K562 (cell line): ENCODE results near the gene CLASP2. TPM values are rescaled to one million over a fixed set of nuclear protein-coding genes. Genes with fewer than 3 reads are reported as not detected.
A peak's percentile ranks its signal among the peaks of the same experiment; 100 is the strongest.

ENCODE experiments used
- CBX3 ChIP-seq, 2 experiments: IDR thresholded peaks; 1 replicate in 1 of 2; 2 replicates in 1 of 2; pipeline ENCODE4 v1.6.1; 2012; ENCODE audit warnings: inconsistent platforms in 2 of 2, low read length in 2 of 2, borderline replicate concordance in 1 of 2, control low read depth in 1 of 2
- CC2D1A ChIP-seq: fragments of 450-650 bp; IDR thresholded peaks from 2 replicates; pipeline ENCODE4 v1.6.1; 2017; ENCODE audit warnings: mild to moderate bottlenecking
- GABPA ChIP-seq: fragments of 200-800 bp; sonication (Bioruptor generic); conservative IDR thresholded peaks from 2 replicates; pipeline ENCODE4 v1.6.1; 2016; ENCODE audit warnings: low read depth, missing genetic modification characterization, missing compliant biosample characterization
- MEF2D ChIP-seq: conservative IDR thresholded peaks from 2 replicates; pipeline ENCODE4 v1.6.1; 2016; ENCODE audit warnings: low read depth, missing genetic modification characterization, missing compliant biosample characterization
- NR4A1 ChIP-seq, 2 experiments: fragments of 250-450 bp in 1 of 2; fragments of 450-650 bp in 1 of 2; sonication (Bioruptor Pico) in 1 of 2; IDR thresholded peaks; 2 replicates each; pipeline versions ENCODE4 v1.4.0 to v1.6.1; 2016 to 2020; ENCODE audit warnings: mild to moderate bottlenecking in 2 of 2, missing compliant biosample characterization in 1 of 2, missing genetic modification characterization in 1 of 2, moderate library complexity in 1 of 2
- RAD51 ChIP-seq: fragments of 450-650 bp; IDR thresholded peaks from 2 replicates; pipeline ENCODE4 v1.7.1; 2016; ENCODE audit warnings: low read depth, mild to moderate bottlenecking, borderline replicate concordance
- SNRNP70 ChIP-seq: fragments of 200-400 bp; formaldehyde crosslinking; optimal IDR thresholded peaks from 2 replicates; pipeline ENCODE3; 2017; ENCODE audit warnings: low read depth, low read length
- ZNF143 ChIP-seq: sonication (generic); formaldehyde crosslinking; IDR thresholded peaks from 2 replicates; pipeline ENCODE4 v1.9.0; 2022; ENCODE audit warnings: mild to moderate bottlenecking, missing genetic modification reagents
- ZNF165 ChIP-seq: fragments of 250-450 bp; sonication (Bioruptor Pico); IDR thresholded peaks from 2 replicates; pipeline ENCODE4 v1.4.0; 2020; ENCODE audit warnings: borderline replicate concordance
- ZNF354B ChIP-seq: fragments of 250-450 bp; sonication (Bioruptor Pico); IDR thresholded peaks from 2 replicates; pipeline ENCODE4 v1.4.0; 2020
- ZNF444 ChIP-seq: fragments of 250-450 bp; sonication (Bioruptor Pico); IDR thresholded peaks from 2 replicates; pipeline ENCODE4 v1.4.0; 2020; ENCODE audit warnings: mild to moderate bottlenecking, moderate library complexity
- ZNF583 ChIP-seq: fragments of 250-450 bp; sonication (Bioruptor Pico); IDR thresholded peaks from 2 replicates; pipeline ENCODE4 v1.4.0; 2020
- polyA plus RNA-seq, 8 experiments: library from polyadenylated mRNA; depleted of rRNA in 4 of 8; stranded (reverse) in 5 of 8; unstranded in 3 of 8; fragments of >200 nt; fragmentation: Nextera tagmentation in 2 of 8; fragmentation: Illumina TruSeq in 1 of 8; extraction: Ambion mirVana in 2 of 8; extraction: Trizol in 1 of 8; gene quantifications; 2 replicates each; pipeline versions ENCODE4 v1.2.1 to v1.2.3, GENCODE V29; 2011 to 2014; ENCODE audit warnings: inconsistent platforms in 1 of 8, missing spikeins in 1 of 8
- total RNA-seq, 7 experiments: library from RNA; depleted of rRNA in 6 of 7; stranded (reverse); fragments of >200 nt in 6 of 7; fragmentation: Illumina TruSeq in 2 of 7; extraction: Trizol in 2 of 7; gene quantifications; 2 replicates each; pipeline versions ENCODE4 v1.2.1 to v1.2.3, GENCODE V29; 2011 to 2021; ENCODE audit warnings: low replicate concordance in 1 of 7
- TF ChIP-seq, protein P1 (sequence below): fragments of 450-650 bp; IDR thresholded peaks from 2 replicates; pipeline ENCODE4 v1.6.1; 2016; ENCODE audit warnings: mild to moderate bottlenecking
- TF ChIP-seq, protein P2 (sequence below): IDR thresholded peaks from 3 replicates; pipeline ENCODE4 v1.6.1; 2011; ENCODE audit warnings: borderline replicate concordance, mild to moderate bottlenecking; ENCODE audit not compliant: insufficient read length, insufficient read depth
- TF ChIP-seq, protein P3 (sequence below): fragments of 450-650 bp; formaldehyde crosslinking; IDR thresholded peaks from 2 replicates; pipeline ENCODE4 v1.4.0; 2020; ENCODE audit warnings: mild to moderate bottlenecking, mixed read lengths
- TF ChIP-seq, protein P4 (sequence below), 2 experiments: IDR thresholded peaks; 2 replicates each; pipeline ENCODE4 v1.6.1; 2012; ENCODE audit warnings: improper control_type of control experiment in 2 of 2, low read depth in 2 of 2, low read length in 2 of 2, borderline replicate concordance in 1 of 2
- TF ChIP-seq, protein P5 (sequence below): sonication (generic); formaldehyde crosslinking; IDR thresholded peaks from 2 replicates; pipeline ENCODE4 v1.8.1; 2022; ENCODE audit warnings: missing genetic modification reagents
- TF ChIP-seq, protein P6 (sequence below): fragments of 450-650 bp; IDR thresholded peaks from one replicate; pipeline ENCODE4 v1.6.1; 2018; ENCODE audit warnings: mild to moderate bottlenecking, moderate library complexity; ENCODE audit not compliant: partially characterized antibody

Gene CLASP2
- total and polyA plus RNA-seq, 9 of the 15 experiments (the other 6 are each of a cell fraction or from before 2014, with no cell fraction given): 13.5 to 107 (median 71.8) TPM

DNA sequence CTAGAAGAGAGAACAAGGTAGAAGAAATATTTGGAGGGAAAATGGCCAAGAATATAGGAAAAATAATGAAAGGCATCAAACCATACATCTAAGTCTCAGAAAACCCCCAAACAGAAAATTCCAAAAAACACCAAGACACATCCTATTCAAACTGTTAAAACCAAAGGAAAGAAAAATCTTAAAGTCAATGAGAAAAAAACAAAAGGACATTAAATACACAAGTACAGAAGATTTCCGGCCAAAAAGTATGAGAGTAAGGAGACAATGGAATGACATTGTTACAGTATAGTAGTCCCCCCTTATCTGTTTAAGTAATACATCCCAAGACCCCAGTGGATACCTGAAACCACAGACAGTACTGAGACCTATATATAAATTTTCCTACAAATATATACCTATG lies 18.8 kb downstream of the CLASP2 start (continued):
- TF ChIP-seq, protein P1, sequence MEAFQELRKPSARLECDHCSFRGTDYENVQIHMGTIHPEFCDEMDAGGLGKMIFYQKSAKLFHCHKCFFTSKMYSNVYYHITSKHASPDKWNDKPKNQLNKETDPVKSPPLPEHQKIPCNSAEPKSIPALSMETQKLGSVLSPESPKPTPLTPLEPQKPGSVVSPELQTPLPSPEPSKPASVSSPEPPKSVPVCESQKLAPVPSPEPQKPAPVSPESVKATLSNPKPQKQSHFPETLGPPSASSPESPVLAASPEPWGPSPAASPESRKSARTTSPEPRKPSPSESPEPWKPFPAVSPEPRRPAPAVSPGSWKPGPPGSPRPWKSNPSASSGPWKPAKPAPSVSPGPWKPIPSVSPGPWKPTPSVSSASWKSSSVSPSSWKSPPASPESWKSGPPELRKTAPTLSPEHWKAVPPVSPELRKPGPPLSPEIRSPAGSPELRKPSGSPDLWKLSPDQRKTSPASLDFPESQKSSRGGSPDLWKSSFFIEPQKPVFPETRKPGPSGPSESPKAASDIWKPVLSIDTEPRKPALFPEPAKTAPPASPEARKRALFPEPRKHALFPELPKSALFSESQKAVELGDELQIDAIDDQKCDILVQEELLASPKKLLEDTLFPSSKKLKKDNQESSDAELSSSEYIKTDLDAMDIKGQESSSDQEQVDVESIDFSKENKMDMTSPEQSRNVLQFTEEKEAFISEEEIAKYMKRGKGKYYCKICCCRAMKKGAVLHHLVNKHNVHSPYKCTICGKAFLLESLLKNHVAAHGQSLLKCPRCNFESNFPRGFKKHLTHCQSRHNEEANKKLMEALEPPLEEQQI: peak; percentile 48; the same call in 1 of the 2 replicates
- TF ChIP-seq, protein P2, sequence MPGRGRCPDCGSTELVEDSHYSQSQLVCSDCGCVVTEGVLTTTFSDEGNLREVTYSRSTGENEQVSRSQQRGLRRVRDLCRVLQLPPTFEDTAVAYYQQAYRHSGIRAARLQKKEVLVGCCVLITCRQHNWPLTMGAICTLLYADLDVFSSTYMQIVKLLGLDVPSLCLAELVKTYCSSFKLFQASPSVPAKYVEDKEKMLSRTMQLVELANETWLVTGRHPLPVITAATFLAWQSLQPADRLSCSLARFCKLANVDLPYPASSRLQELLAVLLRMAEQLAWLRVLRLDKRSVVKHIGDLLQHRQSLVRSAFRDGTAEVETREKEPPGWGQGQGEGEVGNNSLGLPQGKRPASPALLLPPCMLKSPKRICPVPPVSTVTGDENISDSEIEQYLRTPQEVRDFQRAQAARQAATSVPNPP: no peak
- TF ChIP-seq GABPA (no peak), ZNF583 (CRISPR knock-in tag) (no peak), ZNF143 (CRISPR knock-in tag) (no peak), SNRNP70 (no peak), RAD51 (no peak), CC2D1A (peak; percentile 29; the same call in 1 of the 2 replicates), ZNF354B (CRISPR knock-in tag) (no peak), ZNF444 (no peak), NR4A1 (CRISPR knock-in tag; IDR thresholded peaks at IDR 0.05) (no peak), NR4A1 (tag; IDR thresholded peaks at IDR 0.05) (no peak), CBX3 (IDR thresholded peaks at IDR 0.05; ENCODE audit: borderline replicate concordance in 1 of 2, low read length in 2 of 2) (peak in 1 of 2 experiments; percentile 100; a peak in 2 of 3 replicates), MEF2D (tag) (no peak), ZNF165 (no peak)
- TF ChIP-seq, protein P3, sequence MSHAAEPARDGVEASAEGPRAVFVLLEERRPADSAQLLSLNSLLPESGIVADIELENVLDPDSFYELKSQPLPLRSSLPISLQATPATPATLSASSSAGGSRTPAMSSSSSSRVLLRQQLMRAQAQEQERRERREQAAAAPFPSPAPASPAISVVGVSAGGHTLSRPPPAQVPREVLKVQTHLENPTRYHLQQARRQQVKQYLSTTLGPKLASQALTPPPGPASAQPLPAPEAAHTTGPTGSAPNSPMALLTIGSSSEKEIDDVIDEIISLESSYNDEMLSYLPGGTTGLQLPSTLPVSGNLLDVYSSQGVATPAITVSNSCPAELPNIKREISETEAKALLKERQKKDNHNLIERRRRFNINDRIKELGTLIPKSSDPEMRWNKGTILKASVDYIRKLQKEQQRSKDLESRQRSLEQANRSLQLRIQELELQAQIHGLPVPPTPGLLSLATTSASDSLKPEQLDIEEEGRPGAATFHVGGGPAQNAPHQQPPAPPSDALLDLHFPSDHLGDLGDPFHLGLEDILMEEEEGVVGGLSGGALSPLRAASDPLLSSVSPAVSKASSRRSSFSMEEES (CRISPR knock-in tag): no peak
- TF ChIP-seq, protein P4, sequence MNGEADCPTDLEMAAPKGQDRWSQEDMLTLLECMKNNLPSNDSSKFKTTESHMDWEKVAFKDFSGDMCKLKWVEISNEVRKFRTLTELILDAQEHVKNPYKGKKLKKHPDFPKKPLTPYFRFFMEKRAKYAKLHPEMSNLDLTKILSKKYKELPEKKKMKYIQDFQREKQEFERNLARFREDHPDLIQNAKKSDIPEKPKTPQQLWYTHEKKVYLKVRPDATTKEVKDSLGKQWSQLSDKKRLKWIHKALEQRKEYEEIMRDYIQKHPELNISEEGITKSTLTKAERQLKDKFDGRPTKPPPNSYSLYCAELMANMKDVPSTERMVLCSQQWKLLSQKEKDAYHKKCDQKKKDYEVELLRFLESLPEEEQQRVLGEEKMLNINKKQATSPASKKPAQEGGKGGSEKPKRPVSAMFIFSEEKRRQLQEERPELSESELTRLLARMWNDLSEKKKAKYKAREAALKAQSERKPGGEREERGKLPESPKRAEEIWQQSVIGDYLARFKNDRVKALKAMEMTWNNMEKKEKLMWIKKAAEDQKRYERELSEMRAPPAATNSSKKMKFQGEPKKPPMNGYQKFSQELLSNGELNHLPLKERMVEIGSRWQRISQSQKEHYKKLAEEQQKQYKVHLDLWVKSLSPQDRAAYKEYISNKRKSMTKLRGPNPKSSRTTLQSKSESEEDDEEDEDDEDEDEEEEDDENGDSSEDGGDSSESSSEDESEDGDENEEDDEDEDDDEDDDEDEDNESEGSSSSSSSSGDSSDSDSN (IDR thresholded peaks at IDR 0.05; ENCODE audit: borderline replicate concordance in 1 of 2, low read depth in 2 of 2, low read length in 2 of 2): no peak
- TF ChIP-seq, protein P5, sequence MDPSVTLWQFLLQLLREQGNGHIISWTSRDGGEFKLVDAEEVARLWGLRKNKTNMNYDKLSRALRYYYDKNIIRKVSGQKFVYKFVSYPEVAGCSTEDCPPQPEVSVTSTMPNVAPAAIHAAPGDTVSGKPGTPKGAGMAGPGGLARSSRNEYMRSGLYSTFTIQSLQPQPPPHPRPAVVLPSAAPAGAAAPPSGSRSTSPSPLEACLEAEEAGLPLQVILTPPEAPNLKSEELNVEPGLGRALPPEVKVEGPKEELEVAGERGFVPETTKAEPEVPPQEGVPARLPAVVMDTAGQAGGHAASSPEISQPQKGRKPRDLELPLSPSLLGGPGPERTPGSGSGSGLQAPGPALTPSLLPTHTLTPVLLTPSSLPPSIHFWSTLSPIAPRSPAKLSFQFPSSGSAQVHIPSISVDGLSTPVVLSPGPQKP: no peak
- TF ChIP-seq, protein P6, sequence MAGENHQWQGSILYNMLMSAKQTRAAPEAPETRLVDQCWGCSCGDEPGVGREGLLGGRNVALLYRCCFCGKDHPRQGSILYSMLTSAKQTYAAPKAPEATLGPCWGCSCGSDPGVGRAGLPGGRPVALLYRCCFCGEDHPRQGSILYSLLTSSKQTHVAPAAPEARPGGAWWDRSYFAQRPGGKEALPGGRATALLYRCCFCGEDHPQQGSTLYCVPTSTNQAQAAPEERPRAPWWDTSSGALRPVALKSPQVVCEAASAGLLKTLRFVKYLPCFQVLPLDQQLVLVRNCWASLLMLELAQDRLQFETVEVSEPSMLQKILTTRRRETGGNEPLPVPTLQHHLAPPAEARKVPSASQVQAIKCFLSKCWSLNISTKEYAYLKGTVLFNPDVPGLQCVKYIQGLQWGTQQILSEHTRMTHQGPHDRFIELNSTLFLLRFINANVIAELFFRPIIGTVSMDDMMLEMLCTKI: no peak
